ENCODE results near the gene GDA. TPM values are rescaled to one million over a fixed set of nuclear protein-coding genes. Genes with fewer than 3 reads are reported as not detected.
"Not testable (repeated sequence)": the region's sequence is repeated elsewhere in the genome, so short reads cannot be mapped to it uniquely, and the experiment has no call there.

The GDA gene
- total and polyA plus RNA-seq, 7 donors: 0.07 to 0.52 (median 0.16) TPM

GRCh38 chr9:72289401-72289800, 140.2 kb downstream of the GDA start:
- H3K9me3 ChIP-seq: no peaks in the 10 kb centered on the region
- ATAC-seq (no peak), DNase-seq (no peak)
- no peaks in the 10 kb centered on the region for H3K27me3 ChIP-seq (ENCODE audit: insufficient read depth in 3 of 3, low read length in 2 of 3)
- intact Hi-C loops (cut with DNase I): loop anchor here in 1 of 2 donors (2.0 kb wide), 1 partner anchor 301 kb away; no protein-coding TSS in a partner anchor
- no peaks in the 10 kb centered on the region for H3K36me3 ChIP-seq (ENCODE audit: insufficient read depth in 1 of 2, low read depth in 1 of 2)
- TF ChIP-seq CTCF (IDR thresholded peaks at IDR 0.05): no peak
- WGBS, 3 donors: 89 to 95% (median 92%) methylated on average over 2 of the region's 2 CpGs
- H3K27ac ChIP-seq: no peak overlapping the region
- H3K4me3 ChIP-seq: no peak overlapping the region
- H3K4me1 ChIP-seq: peaks cover 9% of the 10 kb centered on the region

GRCh38 chr9:72290311-72290710, 141.1 kb downstream of the GDA start:
- WGBS, 3 donors: 95 to 96% (median 96%) methylated on average over 2 of the region's 2 CpGs

GRCh38 chr9:72291576-72291975, 142.3 kb downstream of the GDA start:
- not testable (repeated sequence) for H3K4me3 ChIP-seq; H3K27ac ChIP-seq; H3K36me3 ChIP-seq (ENCODE audit: insufficient read depth in 1 of 2, low read depth in 1 of 2); ATAC-seq; DNase-seq; H3K4me1 ChIP-seq; H3K27me3 ChIP-seq (ENCODE audit: insufficient read depth in 3 of 3, low read length in 2 of 3); H3K9me3 ChIP-seq
- 77 to 85% (median 83%) methylated on average over 5 of the region's 5 CpGs for WGBS, 3 donors
- intact Hi-C loops (cut with DNase I): loop anchor here in 1 of 2 donors (5.0 to 10.0 kb wide), 2 partner anchors 63 to 301 kb away; no protein-coding TSS in a partner anchor

More at GRCh38 chr9:72290311-72290710, 141.1 kb downstream of the GDA start:
- no peaks in the 10 kb centered on the region for H3K36me3 ChIP-seq (ENCODE audit: insufficient read depth in 1 of 2, low read depth in 1 of 2)
- no peaks in the 10 kb centered on the region for H3K27me3 ChIP-seq (ENCODE audit: insufficient read depth in 3 of 3, low read length in 2 of 3)
- intact Hi-C loops (cut with DNase I): loop anchor here in 1 of 2 donors (5.0 to 10.0 kb wide), 2 partner anchors 64 to 302 kb away; no protein-coding TSS in a partner anchor
- no peak overlapping the region for H3K4me3 ChIP-seq
- DNase-seq (no peak), ATAC-seq (no peak)
- no peaks in the 10 kb centered on the region for H3K9me3 ChIP-seq
- no peak overlapping the region for H3K27ac ChIP-seq
- TF ChIP-seq CTCF (IDR thresholded peaks at IDR 0.05): no peak
- peaks cover 9% of the 10 kb centered on the region for H3K4me1 ChIP-seq

- intact Hi-C loops (cut with DNase I): loop anchor here in 1 of 2 donors (5.0 to 10.0 kb wide), 2 partner anchors 63 to 300 kb away; no protein-coding TSS in a partner anchor
- ATAC-seq (peak; percentile 43 to 80 (median 56)), DNase-seq (no peak)
- no peaks in the 10 kb centered on the region for H3K27me3 ChIP-seq (ENCODE audit: insufficient read depth in 3 of 3, low read length in 2 of 3)
- H3K9me3 ChIP-seq: no peaks in the 10 kb centered on the region
- peak; percentile 67 for TF ChIP-seq CTCF (IDR thresholded peaks at IDR 0.05)
- H3K36me3 ChIP-seq (ENCODE audit: insufficient read depth in 1 of 2, low read depth in 1 of 2): no peaks in the 10 kb centered on the region
- H3K4me3 ChIP-seq: no peak overlapping the region
- H3K4me1 ChIP-seq: peaks cover 9% of the 10 kb centered on the region
- 19 to 34% (median 24%) methylated on average over 2 of the region's 2 CpGs for WGBS, 3 donors
- peak overlapping the region; percentile 31 for H3K27ac ChIP-seq
Observed at GRCh38 chr9:72292256-72292682, 143.0 kb downstream of the GDA start.

- Histone ChIP-seq H3K27ac (peak overlapping the region; percentile 31), H3K27me3 (ENCODE audit: insufficient read depth in 3 of 3, low read length in 2 of 3) (no peaks in the 10 kb centered on the region), H3K4me1 (peaks cover 15% of the 10 kb centered on the region), H3K36me3 (ENCODE audit: insufficient read depth in 1 of 2, low read depth in 1 of 2) (no peaks in the 10 kb centered on the region), H3K4me3 (no peak overlapping the region), H3K9me3 (no peaks in the 10 kb centered on the region)
- intact Hi-C loops (cut with DNase I): loop anchor here in 1 of 2 donors (5.0 to 10.0 kb wide), 2 partner anchors 62 to 299 kb away; no protein-coding TSS in a partner anchor
- TF ChIP-seq CTCF (IDR thresholded peaks at IDR 0.05): no peak
- DNase-seq (no peak), ATAC-seq (peak in 3 of 4 donors; percentile 33 to 39 (median 34))
- 73 to 84% (median 79%) methylated on average over 5 of the region's 5 CpGs for WGBS, 3 donors
Observed at GRCh38 chr9:72292874-72293607, 143.8 kb downstream of the GDA start.

Measured in psoas muscle (tissue), 8 donors.